Suprapubic skin (tissue), 4 donors: ENCODE results near the gene GNB1L.

Experiments
- CTCF ChIP-seq, 2 donors: fragments of 200-600 bp in 1 of 2; fragments of 450-650 bp in 1 of 2; sonication (generic) in 1 of 2; IDR thresholded peaks; one replicate each; pipeline ENCODE4 v1.5.1; 2016 to 2019; ENCODE audit warnings: antibody characterized with exemption in 2 of 2, mild to moderate bottlenecking in 1 of 2, moderate library complexity in 1 of 2
- EP300 ChIP-seq: sonication (generic); formaldehyde crosslinking; IDR thresholded peaks from one replicate; pipeline ENCODE4 v1.6.1; 2017; ENCODE audit warnings: antibody characterized with exemption
- POLR2A ChIP-seq, 2 donors: fragments of 450-650 bp; IDR thresholded peaks; one replicate each; pipeline ENCODE4 v1.6.1; 2017; ENCODE audit warnings: antibody characterized with exemption in 2 of 2, mild to moderate bottlenecking in 2 of 2, moderate library complexity in 2 of 2
- POLR2AphosphoS5 ChIP-seq, 3 donors: sonication (generic); formaldehyde crosslinking; IDR thresholded peaks; one replicate each; pipeline ENCODE4 v1.6.1; 2017; ENCODE audit warnings: antibody characterized with exemption in 3 of 3

DNA sequence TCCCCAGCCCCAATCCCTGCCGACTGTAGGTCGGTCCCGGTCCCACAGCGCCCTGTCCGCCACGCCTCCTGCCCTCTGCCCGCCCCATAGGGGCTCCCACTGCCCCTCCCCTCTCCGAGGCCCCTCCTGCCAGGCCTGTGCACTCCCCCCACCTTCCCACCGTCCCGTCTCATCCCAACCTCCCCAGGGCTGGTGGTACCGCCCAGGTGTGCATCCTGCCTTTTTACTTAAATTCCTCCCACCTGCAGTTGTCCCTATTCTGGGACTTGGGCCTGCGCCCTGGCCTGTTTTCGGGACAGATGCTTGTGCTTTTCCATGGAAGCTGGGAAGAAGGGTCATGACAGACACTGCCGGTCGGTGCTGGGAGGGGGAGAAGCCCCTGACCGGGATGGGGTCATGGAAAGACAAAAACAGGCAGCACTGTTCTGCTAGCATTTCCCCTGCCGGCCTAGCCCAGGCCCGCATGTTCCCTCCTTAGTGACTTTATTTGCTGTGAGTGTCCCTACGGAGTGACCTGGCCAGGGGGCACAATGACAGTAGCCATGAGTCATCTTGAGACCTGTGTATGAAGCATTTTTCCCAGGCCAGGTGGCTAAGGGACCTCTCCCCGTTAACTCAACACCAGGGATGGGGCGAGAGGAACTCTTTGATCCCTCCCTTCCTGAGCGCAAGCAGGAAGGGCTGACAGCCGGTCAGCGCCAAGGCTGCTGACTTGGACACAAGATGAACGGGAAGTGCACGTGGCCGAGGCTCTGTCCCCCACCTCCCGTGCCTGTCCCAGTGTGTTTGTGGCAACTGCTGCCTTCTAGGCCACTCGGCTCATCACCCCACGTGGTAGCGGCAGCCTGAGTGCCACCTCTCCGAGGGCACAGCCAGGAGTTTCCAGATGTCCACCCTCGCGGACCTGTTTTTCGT is 87.0 kb downstream of the GNB1L start:
- no peak for TF ChIP-seq CTCF (IDR thresholded peaks at IDR 0.05)
- no peak for TF ChIP-seq EP300
- TF ChIP-seq POLR2AphosphoS5 (IDR thresholded peaks at IDR 0.05): no peak
- no peak for TF ChIP-seq POLR2A (IDR thresholded peaks at IDR 0.05)
